NCI-H2081 (cell line): ENCODE measurements around the gene BNC1.
"Not testable (repeated sequence)": the region's sequence is repeated elsewhere in the genome, so short reads cannot be mapped to it uniquely, and the experiment has no call there.

Experiments
- DNase-seq, 2 experiments: peaks; one replicate each; lab custom pipeline; 2025; lab: John Stamatoyannopoulos, UW

The BNC1 gene

DNA sequence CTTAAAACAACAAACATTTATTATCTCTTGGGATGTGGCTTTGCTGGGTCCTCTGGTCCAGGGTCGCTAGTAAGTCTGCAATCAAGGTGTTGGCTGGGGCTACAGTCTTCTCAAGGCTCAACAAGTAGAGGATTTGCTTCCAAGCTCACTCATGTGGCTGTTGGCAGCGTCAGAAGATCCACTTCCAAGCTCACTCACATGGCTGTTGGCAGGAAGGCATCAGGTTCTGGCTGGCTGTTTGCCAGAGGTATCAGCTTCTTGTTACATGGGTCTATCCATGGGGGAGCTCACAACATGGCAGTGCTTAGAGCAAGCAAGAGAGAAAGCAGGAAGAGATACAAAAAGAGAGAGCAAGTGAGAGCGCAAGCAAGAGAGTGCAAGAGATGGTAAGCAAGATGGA lies 15.0 kb upstream of the BNC1 start:
- no peak for DNase-seq

DNA sequence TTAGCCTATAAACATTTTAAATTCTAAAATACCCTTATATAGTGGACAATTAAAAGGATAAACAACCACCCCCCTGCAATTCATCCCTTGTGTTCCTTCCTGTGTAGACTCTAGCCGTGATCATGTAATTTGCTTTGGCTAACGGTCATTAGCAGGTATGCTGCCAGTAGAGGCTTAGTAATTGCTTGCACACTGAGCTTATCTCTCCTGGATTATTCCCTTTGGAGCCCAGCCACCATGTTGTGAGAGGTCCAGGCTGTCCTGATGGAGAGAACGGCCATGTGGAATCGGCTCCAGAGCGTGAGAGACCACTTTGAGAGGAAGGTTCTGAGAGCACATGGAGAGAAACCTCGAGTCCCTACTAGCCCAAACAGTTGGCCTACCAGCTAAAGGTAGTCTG lies 11.0 kb upstream of the BNC1 start:
- no peak for DNase-seq

DNA sequence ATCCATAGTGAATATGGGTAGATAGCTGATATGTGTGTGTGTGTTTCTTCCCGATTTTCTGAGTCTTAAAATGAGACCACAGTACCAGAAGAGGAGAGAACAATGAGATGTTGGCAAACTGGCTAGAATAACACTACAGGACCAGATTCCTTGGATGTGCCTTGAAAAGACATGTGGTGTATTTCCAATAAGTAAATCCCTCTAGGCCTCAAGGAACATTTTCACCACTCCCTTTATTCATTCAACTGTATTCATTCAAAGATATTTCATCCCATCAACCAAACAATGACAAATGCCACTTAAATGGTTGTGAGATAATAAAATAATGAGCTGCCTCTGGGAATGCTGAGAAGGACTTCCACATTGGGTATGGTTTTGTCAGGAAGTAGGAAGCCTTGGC lies 8.7 kb upstream of the BNC1 start:
- DNase-seq: no peak

DNA sequence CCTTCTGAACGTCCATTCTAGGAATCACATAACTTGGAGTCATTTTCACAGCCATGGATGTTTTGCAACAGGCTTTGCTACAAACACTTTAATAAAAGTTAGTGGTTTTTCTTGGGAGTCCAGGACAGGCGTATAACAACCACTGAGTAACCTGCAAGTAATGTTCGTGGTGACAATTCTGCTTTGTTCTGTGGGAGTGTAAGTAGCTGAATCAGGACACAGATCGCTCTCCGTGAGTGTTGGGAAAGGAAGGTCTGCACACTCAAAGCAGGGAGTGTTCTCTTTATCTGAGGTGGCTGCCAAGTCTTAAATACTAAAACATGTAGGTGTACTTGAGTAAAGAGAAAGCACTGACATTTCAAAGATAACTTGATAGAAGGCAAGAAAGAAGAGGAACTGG lies 7.9 kb upstream of the BNC1 start:
- no peak for DNase-seq

DNA sequence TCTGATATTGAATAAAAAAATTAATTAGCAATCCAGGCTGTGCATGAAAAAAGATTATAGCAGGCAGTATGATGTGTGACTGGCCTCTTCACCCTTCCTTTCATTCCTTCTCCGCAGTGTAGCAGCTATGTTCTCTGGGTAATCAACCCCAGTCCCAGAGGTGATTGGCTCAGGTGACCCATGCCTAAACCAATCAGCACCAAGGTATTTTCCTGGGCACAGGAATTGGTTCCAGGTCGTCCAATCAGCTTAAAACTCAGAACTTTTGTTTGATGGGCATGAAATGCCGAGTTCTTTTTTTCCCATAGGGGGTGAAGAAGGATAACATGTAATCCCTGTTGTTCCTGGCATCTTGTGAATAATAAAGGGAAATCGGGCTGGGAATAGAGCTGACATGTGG lies 5.8 kb upstream of the BNC1 start:
- no peak for DNase-seq

DNA sequence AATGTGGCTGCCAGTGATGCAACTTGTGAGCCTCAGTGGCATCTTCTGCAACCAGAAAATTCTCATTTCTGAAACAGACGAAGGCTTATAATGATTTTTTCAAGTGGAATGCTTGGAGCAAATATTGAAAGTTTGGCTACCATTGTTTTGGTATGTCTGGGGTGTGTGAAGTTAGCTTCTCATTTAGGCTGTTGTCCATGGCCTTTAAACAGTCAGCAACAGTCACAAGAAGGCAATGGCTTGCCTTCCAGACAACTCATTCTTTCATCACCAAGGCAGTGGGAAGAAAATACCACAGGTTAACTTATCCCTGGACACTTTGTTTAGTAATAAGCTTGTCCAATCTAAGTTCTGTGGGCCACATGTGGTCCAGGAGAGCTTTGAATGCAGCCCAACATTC lies 4.7 kb upstream of the BNC1 start:
- DNase-seq: no peak

DNA sequence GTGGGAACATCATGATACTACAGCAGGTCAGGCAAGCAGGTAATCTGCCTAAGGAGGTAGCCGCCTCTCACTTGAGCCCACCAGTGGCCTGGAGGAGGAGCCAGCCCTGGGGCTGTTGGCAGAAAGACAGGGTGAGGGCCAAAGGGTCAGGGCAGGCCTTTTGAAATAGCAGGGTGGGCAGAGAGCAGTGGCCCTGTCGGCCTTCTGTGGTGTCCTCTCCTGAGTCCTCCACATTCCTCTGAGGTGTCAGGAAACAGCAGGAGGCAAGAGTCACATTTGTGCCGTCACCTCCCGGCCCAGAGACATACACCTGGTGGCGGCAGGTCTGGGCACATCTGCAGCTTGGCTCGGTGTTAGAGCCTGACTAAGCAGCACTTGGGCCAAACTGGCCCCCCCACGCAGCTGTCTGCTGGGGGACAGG lies 3.9 kb upstream of the BNC1 start:
- no peak for DNase-seq

DNA sequence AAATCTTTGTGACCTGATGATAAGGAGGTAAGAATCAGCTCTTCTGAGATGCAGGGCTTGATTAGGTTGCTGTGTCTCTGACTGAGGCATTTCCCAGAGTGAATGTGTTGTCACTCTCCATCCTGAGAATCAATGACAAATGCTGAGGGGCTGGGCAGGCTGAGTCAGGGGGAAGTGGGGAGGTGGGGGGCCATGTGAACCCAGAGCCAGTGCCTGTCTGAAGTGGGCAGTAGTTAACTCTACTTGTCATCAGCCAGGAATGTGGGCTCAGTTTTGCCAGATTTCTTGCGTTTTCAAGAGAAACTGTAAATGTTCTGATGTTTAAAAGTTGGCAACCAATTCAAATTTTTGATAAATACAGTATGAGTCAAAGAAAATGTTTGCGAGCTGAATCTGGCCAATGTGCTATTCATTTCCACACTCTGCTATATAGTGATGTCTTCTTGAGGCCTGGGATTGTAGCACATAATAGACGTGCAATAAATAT lies 3.1 kb upstream of the BNC1 start:
- no peak for DNase-seq

DNA sequence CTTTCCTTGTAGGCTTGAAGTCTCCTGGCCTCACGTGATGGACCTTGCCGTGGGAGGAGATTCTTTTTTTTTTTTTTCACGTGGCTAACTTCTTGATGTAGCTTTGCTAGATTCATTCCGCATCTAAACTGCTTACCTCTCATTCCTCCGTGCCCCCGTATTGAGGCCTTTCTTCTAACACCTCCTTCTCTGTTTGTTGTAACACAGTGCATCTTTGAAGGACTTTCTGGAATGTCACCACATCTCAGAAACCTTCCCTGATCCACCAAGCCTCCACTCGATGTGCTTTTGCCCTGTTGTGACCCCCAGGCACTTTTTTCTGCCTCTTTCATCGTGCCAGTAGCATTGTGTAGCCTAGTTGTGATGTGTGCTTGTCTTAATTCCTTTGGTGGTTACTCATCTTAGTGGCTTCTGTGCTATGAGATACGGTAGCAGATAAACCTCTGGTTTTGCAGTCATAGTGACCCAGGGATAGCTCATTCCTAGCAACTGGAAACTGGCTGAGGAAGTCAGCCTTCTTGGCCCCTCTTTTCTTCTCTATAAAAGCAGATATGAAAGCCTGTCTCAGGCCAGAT lies 1.6 kb upstream of the BNC1 start:
- DNase-seq: no peak

DNA sequence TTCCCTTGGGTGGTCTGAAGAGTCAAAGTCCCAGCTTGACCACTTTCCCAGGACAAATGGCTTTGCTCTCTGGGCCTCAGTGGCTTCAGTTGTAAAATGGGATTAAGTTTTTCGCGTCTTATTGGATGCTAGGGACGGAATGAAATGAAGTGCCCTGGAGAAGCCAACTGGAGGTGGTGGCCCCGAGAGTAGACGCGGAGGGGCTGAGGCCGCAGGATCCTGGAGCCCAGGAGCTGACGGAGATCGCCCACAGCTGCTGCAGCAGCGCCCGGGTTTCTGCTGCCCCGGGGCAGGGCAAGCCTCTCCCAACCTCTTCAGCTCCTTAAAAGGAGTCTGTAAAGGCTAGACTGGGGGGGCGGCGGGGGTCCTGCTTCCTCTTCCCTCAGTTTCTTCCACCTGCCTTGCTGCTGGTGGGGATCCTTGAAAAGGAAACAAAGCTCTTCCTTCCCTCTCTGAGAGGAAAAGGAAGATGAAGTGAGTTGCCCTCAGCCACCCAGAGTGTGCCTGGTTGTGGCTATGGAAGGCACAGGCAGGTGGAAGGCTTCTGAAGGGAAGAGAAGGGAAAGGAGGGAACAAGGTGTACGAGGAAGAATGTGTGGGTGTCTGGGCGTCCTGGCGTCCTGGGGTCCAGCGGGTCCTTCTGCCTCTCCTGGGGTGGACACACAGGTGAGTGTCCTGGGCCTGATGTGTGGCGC lies 967 bp upstream of the BNC1 start:
- no peak for DNase-seq

DNA sequence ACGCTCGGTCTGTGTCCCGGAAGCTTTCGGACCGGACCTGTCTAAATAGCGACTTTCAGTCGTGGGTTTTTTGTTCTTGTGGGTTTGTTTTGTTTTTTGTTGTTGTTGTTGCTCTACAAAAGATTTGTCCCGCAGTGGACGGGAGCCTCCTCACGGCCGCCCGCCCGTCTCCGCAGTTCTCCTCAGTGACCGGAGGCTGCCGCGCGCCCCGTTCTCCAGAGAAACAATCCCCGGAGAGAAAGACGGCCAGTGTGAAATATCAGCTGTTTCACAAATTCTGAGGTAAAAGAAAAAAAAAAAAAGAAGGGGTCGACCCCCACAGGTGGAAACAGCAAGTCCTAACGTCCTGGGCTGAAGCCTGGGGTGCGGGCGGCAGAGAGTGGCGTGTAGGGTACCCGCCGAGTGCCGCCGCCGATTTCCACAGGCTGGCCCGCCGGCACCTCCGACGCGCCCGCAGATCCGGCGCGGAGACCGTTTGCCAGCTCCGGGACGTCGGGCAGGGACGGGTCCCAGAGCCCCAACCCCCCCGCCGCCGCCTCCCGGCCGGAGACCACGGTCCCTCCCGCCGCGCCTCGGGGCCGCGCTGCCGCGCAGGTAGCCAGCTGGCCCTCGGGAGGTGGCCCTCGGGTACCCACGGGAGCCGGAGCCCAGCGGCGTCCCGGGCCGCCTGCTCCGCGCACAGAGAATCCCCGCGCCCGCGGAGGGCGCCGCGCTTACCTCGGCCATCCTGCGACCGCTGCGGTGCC lies 478 bp downstream of the BNC1 start:
- DNase-seq: no peak

DNA sequence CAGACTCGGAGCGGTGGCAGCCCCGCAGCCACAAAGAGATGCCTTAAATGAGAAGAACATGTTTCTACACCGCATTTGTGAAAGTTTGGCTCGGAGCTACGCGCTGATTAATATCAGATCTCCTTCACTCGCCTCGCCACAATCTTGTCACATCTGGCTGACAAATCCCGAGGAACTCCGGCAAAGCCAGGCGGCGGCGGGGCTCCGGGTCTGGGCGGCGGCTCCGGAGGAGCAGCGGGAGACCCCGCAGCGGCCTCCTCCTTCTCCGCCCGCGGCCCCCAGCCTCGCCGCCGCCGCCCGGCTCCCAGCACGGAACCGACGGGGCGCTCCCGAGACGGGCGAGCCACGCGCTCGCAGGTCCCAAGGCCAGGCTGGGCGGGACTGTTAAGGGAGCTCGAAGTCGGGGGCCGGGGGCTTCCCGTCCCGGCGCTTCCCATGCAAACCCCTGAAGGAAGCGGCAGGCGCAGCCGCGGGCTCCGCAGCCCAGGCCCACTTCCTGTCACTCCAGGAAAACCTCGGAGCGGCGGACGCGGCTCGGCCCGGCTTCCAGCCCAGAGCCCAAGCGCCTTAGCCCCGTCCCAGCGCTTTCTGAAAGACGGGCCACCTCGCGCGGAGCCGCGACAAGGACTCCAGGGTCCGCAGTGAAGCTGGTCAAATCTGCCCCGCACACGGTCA lies 1.2 kb downstream of the BNC1 start:
- no peak for DNase-seq

DNA sequence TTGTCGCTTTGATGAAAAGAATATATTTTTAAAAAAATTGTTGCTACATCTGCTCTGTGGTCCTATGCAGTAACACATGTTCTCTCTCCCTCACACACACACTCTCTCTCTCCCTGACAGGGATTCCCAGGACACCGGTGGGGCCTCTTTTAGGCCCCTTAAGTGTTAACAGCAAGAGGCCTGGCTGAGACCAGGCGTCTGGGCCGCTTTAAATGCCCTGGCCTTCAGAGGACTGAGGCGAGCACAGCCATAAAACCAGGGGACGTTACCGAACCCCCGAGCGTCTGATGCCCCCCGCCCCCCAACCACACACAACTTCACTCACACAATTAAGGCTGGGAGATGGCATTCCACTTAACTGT lies 1.7 kb downstream of the BNC1 start:
- no peak for DNase-seq

DNA sequence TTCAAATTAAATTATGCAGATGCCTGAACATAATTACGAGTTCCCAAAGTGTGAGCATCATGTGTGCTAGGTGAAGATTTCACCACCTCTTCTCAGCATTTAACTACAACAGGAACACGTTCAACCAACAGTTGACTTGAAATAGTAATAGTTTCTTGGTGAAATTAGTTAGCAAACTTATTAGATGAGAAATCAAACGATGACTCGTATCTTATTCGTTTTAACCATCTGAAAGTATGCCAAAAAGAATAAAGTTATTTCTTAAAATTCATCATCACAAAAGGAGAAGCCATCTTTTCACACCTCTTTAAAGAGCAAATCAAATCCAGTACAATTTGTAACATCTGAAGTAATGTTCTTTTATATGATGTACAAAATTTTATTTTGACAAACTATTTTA lies 2.3 kb downstream of the BNC1 start:
- no peak for DNase-seq

DNA sequence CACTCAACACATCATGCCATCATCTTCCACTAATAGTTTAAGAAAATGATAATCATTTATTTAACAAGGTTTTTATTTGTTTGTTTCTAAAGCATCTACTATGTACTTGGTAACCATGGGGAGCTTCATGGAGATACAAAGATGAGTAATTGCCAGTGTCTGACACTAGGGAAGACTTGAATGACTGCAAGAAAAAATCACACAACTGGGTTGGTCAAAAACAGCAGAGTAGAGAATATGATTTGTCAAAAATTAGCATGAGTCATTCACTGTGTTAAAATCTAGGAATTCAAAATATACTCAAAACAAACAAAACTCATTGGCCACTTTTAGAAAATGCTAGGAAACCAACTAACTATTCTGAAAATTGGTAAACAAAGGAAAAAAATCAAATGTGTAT lies 6.3 kb downstream of the BNC1 start:
- DNase-seq: no peak

DNA sequence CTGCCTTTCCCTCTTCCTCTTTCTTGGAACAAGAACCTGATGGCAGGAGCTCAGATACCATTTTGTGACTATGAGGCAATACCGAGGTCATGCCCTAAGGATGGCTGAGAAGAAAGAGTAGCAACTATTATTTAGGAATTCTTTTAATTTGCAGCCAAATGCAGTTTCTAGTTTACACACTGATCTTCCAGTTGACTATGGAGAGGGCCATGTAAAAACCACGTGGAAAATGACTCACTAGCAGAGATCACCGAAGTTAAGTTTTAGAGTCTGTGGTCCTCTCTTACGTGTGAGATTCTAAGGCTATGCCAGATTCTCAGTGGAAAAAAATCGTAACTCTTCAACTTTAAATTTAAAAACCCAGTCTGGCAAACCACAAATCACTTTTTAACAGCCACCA lies 7.8 kb downstream of the BNC1 start:
- no peak for DNase-seq

DNA sequence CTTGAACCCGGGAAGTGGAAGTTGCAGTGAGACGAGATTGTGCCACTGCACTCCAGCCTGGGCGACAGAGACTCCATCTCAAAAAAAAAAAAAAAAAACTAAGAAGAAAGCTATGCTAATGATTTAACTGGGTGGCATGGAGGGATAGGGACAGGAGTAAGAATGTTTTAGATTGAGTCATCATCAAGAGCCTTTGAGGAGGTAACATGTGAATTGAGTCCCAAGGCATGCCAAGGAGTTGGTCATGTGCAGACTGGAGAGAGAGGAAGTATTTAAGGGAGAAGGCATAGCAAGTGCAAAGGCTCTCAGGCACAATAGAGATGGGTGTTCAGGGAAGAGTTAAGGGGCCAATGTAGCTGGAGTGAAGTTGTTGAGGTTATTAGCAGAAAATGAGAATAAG lies 9.1 kb downstream of the BNC1 start:
- DNase-seq: no peak

DNA sequence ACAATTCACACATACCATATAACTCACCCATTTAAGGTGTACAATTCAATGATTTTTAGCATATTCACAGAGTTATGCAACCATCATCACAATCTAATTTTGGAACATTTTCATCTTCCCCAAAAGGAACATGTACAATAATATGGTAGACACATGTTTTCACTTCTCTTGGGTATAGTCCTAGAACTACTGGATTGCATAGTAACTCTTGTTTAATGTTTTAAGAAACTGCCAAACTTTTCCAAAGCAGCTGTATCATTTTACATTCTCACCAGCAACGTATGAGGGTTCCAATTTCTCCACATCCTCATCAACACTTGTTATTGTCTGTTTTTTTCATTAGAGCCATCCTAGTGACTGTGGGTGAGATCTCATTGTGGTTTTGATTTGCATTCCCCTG lies 14.3 kb downstream of the BNC1 start:
- DNase-seq: no peak

DNA sequence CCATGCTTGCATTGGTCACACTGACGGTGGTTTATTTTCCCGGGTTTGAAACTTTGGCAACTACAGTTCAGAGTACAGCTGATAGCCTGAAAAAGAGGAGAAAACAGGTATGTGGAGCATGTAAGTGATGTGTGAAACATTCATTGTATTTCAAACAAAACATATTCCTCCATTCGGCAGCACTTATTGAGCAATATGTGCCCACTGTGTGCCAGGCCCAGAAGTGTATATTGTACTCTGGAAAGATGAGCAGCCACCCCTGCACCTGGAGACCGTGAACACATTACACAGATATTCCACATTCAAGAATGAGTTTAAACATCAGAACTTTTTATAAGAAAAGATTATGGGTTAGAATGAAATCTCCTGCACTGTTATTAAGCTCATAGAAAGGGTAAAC lies 16.3 kb downstream of the BNC1 start:
- DNase-seq: no peak

DNA sequence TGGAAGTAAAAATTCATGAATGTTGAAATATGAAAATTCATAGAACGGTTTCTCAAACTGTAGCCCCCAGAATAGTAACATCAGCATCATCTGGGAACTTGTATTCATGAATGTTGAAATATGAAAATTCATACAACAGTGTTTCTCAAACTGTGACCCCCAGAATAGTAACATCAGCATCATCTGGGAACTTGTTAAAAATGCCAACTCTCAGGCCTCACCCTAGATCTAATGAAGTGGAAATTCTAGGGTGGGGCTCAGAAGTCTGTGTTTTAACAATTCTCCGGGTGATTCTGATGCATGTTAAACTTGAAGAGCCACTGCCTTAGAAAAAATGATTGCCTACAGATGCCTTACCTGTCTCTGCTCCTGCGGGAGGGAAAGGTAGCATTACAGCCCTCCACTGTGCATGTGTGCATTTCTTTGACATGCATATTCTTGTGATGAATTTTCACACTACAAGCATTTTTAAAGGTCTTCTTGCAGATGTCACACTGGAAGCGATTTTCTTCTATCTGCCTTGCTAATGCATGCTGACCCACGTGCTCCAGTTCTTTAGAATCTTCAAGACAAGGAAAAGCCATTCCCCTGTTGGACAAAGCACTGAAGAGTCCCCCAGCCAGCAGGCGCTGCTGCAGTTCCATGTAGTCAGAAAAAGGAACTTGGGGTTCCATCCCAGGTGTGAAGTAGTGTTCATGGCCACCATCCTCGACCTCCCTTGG lies 21.7 kb downstream of the BNC1 start:
- DNase-seq: no peak

DNA sequence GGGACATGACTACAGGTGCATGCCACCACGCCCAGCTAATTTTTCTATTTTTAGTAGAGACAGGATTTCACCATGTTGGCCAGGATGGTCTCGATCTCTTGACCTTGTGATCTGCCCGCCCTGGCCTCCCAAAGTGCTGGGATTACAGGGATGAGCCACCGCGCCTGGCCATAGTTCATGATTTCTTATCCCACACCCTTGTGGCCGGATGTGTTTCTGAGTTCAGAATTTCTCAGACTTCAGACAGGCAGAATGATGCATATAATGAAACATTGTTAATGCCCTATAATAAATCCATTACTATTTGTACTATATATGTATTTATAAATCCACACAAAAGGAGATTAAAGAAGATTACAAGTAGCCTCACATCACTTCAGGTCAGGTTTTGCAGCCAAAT lies 22.3 kb downstream of the BNC1 start:
- not testable (repeated sequence) for DNase-seq

DNA sequence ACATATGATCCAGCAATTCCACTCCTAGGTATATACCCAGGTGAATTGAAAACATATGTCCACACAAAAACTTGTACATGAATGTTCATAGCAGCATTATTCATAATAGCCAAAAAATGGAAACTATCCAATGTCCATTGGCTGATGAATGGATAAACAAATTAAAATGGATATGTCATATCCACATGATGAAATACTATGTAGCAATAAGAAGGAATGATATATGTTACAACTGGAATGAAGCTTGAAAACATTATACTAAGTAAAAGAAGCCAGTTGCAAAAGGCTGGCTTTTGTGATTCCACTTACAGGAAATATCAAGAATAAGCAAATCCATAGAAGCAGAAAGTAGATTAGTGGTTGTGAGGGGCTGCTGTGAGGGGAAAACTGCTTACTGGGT lies 33.7 kb downstream of the BNC1 start:
- no peak for DNase-seq

DNA sequence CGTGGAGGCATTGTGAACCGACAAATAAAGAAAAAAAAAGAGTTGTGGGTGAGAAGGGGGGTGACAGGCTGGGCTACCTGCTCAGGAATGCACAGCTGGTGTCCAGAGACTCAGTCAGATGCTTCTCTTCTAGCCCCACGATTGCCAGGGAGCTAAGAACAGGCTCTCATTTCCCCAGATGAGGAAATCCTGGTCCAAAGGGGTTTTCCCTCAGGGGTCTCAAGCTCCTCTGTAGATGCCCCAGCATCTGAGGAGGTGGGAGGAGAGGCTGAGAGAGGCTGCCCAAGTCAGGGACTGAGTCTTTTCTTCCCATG lies 35.5 kb downstream of the BNC1 start:
- DNase-seq: no peak
